ENCODE results near the gene VPS41. TPM values are rescaled to one million over a fixed set of nuclear protein-coding genes. Genes with fewer than 3 reads are reported as not detected.

The VPS41 gene
- total and polyA plus RNA-seq, 12 donors: 12.7 to 133 (median 59.8) TPM

DNA sequence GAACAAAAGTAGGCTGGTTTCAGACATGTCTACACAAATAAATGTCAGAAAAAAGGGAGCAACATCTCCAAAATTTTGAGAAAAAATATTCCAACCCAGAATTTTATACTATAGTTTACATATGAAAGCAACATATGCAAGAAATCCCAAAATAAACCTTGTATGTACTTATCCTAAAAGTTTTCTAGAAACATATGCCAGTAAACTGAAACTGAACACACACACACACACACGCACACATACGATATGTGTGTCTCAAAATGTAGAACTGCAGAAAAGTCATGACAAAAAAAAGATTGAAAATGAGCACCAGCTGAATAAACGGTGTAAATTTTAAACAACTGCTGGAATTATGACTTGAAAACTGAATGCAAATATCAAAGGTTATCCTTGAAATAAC lies 81.0 kb downstream of the VPS41 start:
- no peak for DNase-seq
- intact Hi-C loops (cut with DNase I): no loop called here
- peaks cover 0 to 14% of the 10 kb centered on the region in 2 donors for H3K4me1 ChIP-seq (replicated peaks in 1 of 2)
- WGBS, 4 donors: 88 to 89% (median 89%) methylated on average over 3 of the region's 3 CpGs
- no peak overlapping the region for H3K27ac ChIP-seq
- H3K36me3 ChIP-seq (replicated peaks in 1 of 2): peaks cover 0 to 4% of the 10 kb centered on the region in 2 donors
- H3K27me3 ChIP-seq: no peaks in the 10 kb centered on the region
- TF ChIP-seq POLR2A (IDR thresholded peaks at IDR 0.05): no peak
- TF ChIP-seq, protein P1, sequence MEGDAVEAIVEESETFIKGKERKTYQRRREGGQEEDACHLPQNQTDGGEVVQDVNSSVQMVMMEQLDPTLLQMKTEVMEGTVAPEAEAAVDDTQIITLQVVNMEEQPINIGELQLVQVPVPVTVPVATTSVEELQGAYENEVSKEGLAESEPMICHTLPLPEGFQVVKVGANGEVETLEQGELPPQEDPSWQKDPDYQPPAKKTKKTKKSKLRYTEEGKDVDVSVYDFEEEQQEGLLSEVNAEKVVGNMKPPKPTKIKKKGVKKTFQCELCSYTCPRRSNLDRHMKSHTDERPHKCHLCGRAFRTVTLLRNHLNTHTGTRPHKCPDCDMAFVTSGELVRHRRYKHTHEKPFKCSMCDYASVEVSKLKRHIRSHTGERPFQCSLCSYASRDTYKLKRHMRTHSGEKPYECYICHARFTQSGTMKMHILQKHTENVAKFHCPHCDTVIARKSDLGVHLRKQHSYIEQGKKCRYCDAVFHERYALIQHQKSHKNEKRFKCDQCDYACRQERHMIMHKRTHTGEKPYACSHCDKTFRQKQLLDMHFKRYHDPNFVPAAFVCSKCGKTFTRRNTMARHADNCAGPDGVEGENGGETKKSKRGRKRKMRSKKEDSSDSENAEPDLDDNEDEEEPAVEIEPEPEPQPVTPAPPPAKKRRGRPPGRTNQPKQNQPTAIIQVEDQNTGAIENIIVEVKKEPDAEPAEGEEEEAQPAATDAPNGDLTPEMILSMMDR (IDR thresholded peaks at IDR 0.05): no peak
- H3K9me3 ChIP-seq (replicated peaks in 1 of 3): no peaks in the 10 kb centered on the region
- H3K4me3 ChIP-seq: no peak overlapping the region

DNA sequence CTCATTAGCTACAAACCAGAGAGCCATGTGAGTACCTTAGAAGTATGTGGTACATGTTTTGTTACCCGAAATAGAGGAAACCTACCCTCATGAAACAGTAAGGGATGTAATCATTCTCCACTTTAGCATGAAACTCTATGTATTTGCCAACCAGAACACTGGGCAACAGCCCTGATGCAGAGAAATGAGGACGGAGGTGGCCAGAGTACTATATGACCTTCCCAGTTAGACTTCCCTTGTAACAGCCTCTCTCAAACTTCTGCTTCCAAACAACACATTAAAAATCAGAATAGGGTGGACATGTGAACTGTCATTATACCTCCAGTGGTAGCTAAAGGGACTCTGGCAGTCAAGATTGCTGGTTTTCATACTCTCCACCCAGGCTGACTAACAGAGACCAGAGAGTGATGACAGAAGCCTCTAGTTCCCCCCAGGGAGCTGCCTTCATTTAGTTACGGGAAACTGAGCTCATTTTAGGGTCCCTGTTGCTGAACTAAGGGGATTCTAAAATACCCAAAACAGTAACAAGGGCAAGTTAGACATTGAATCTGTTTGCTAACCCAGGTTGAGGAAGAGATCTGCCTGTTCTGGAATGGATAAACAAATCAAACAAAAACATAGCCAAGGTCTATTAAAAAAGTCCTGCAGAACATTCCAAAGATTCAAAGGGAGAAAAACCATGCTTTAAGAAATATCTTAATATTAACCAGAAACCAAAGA lies 83.1 kb downstream of the VPS41 start:
- Histone ChIP-seq H3K27ac (no peak overlapping the region), H3K9me3 (replicated peaks in 1 of 3) (no peaks in the 10 kb centered on the region), H3K4me1 (replicated peaks in 1 of 2) (peaks cover 0 to 14% of the 10 kb centered on the region in 2 donors), H3K4me3 (no peak overlapping the region), H3K27me3 (no peaks in the 10 kb centered on the region), H3K36me3 (replicated peaks in 1 of 2) (peaks cover 0 to 4% of the 10 kb centered on the region in 2 donors)
- DNase-seq: no peak
- TF ChIP-seq, protein P1 (IDR thresholded peaks at IDR 0.05): no peak
- no peak for TF ChIP-seq POLR2A (IDR thresholded peaks at IDR 0.05)
- intact Hi-C loops (cut with DNase I): no loop called here
- WGBS, 4 donors: 81 to 88% (median 84%) methylated on average over 3 of the region's 3 CpGs

GRCh38 chr7:38824948-38825347 lies 84.0 kb downstream of the VPS41 start:
- H3K27ac ChIP-seq: no peak overlapping the region
- H3K36me3 ChIP-seq (replicated peaks in 1 of 2): peaks cover 0 to 4% of the 10 kb centered on the region in 2 donors
- no peaks in the 10 kb centered on the region for H3K9me3 ChIP-seq (replicated peaks in 1 of 3)
- WGBS, 4 donors: 91 to 97% (median 94%) methylated on average over 3 of the region's 3 CpGs
- peaks cover 0 to 14% of the 10 kb centered on the region in 2 donors for H3K4me1 ChIP-seq (replicated peaks in 1 of 2)
- intact Hi-C loops (cut with DNase I): no loop called here
- H3K27me3 ChIP-seq: no peaks in the 10 kb centered on the region
- TF ChIP-seq, protein P1 (IDR thresholded peaks at IDR 0.05): no peak
- DNase-seq: no peak
- no peak overlapping the region for H3K4me3 ChIP-seq

DNA sequence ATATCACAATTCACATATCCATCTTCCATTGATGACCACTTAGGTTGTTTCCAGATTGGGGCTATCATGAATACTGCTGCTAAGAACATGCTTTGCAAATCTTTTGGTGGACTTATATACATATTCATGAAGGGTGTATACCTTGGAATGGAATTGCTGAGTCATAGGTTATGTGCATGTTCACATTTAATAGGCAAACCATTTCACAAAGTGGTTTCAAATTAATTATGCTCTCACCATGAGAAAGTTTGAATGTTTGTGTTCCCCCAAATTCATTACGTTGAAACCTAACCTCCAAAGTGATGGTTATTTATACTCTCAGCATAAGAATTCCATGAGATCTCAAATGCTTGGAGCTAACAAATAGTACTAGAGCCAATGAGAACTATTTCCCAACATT lies 86.4 kb downstream of the VPS41 start:
- Histone ChIP-seq H3K9me3 (replicated peaks in 1 of 3) (no peaks in the 10 kb centered on the region), H3K36me3 (replicated peaks in 1 of 2) (no peaks in the 10 kb centered on the region), H3K4me3 (no peak overlapping the region), H3K27ac (no peak overlapping the region), H3K27me3 (no peaks in the 10 kb centered on the region), H3K4me1 (replicated peaks in 1 of 2) (peaks cover 0 to 4% of the 10 kb centered on the region in 2 donors)
- TF ChIP-seq, protein P1 (IDR thresholded peaks at IDR 0.05): no peak
- TF ChIP-seq POLR2A (IDR thresholded peaks at IDR 0.05): no peak
- DNase-seq: no peak
- intact Hi-C loops (cut with DNase I): no loop called here
- WGBS, 4 donors: 90 to 100% (median 96%) methylated on average over 1 of the region's 1 CpG
